ENCODE data around the gene HUWE1.
"Not testable (repeated sequence)": the region's sequence is repeated elsewhere in the genome, so short reads cannot be mapped to it uniquely, and the experiment has no call there.

HUWE1 gene

GRCh38 chrX:53686151-53686885 lies at the start of gene HUWE1:
TSS of gene HUWE1 (minus strand) at chrX:53686719. CDS start at chrX:53654107, 32,612 bp downstream.
- peak; percentile 83 for DNase-seq

GRCh38 chrX:53732797-53733196 lies 46.3 kb upstream of the HUWE1 start:
- no peak for DNase-seq

GRCh38 chrX:53729751-53730150 lies 43.2 kb upstream of the HUWE1 start:
- DNase-seq, result no peak

GRCh38 chrX:53728506-53728905 lies 42.0 kb upstream of the HUWE1 start:
- no peak for DNase-seq

- DNase-seq, result no peak
Observed at GRCh38 chrX:53724872-53725271, 38.4 kb upstream of the HUWE1 start.

GRCh38 chrX:53723381-53723780 lies 36.9 kb upstream of the HUWE1 start:
- DNase-seq, result no peak

- not testable (repeated sequence) for DNase-seq
Observed at GRCh38 chrX:53721610-53722009, 35.1 kb upstream of the HUWE1 start.

- not testable (repeated sequence) for DNase-seq
Observed at GRCh38 chrX:53719666-53720065, 33.1 kb upstream of the HUWE1 start.

- DNase-seq, result no peak
Observed at GRCh38 chrX:53718073-53718472, 31.6 kb upstream of the HUWE1 start.

- DNase-seq, result no peak
Observed at GRCh38 chrX:53717205-53717604, 30.7 kb upstream of the HUWE1 start.

GRCh38 chrX:53716328-53717088 lies 30.0 kb upstream of the HUWE1 start:
- DNase-seq, result no peak

GRCh38 chrX:53715346-53715924 lies 28.9 kb upstream of the HUWE1 start:
- DNase-seq, result no peak

GRCh38 chrX:53714580-53715345 lies 28.2 kb upstream of the HUWE1 start:
- no peak for DNase-seq

GRCh38 chrX:53713987-53714579 lies 27.6 kb upstream of the HUWE1 start:
- no peak for DNase-seq

GRCh38 chrX:53711436-53711835 lies 24.9 kb upstream of the HUWE1 start:
- DNase-seq, result no peak

- DNase-seq, result no peak
Observed at GRCh38 chrX:53704854-53705253, 18.3 kb upstream of the HUWE1 start.

GRCh38 chrX:53704294-53704693 lies 17.8 kb upstream of the HUWE1 start:
- DNase-seq, result no peak

GRCh38 chrX:53695946-53696549 lies 9.5 kb upstream of the HUWE1 start:
- DNase-seq, result no peak

GRCh38 chrX:53694642-53695041 lies 8.1 kb upstream of the HUWE1 start:
- DNase-seq, result no peak

- DNase-seq, result no peak
Observed at GRCh38 chrX:53688300-53688699, 1.8 kb upstream of the HUWE1 start.

- no peak for DNase-seq
Observed at GRCh38 chrX:53685711-53686110, 808 bp downstream of the HUWE1 start.

Measured in right hindlimb (tissue), 1 donor.